ENCODE measurements around the gene GFPT1.
A peak's percentile ranks its signal among the peaks of the same experiment; 100 is the strongest.
"Not testable (repeated sequence)": the region's sequence is repeated elsewhere in the genome, so short reads cannot be mapped to it uniquely, and the experiment has no call there.

Gene GFPT1

GRCh38 chr2:69386789-69387734 lies at the start of gene GFPT1:
Gene GFPT1, minus strand, starts transcription at chr2:69387227. Its CDS starts 156 bp downstream, at chr2:69387071.
- peak; percentile 66 for DNase-seq

DNA sequence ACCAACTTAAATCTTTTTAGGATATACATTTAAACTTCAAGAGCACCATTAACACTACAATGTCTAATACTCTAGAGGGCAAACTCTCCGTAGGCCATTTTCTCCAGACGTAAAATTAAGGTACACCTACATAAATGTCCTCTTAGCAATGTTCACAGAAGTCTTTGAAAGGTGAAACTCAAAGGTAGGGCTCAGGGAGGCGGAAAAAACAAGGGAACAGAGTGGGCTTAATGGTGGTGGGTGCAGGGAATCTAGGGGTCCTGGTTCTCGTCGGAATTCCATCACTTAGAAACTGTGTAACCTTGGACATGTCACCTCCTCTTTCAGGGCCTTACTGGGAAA lies 49.5 kb upstream of the GFPT1 start:
- no peak for DNase-seq

DNA sequence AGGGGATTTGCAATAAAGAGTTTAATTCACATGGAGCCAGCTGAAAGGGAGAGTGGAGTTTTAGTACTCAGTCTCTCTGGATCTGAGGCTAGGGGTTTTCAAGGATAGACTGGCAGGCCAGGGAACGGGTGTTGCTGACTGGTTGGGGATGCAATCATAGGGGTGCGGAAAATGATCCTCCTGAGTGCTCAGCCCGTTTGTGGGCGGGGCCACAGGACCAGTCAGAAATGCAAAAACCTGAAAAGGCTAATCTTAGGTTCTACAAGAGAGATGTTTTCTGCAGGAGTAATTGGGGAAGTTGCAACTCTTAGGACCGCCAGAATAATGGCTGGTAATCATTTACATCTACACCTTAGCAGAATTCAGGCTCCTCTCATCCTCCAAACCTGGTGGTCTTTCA lies 47.7 kb upstream of the GFPT1 start:
- no peak for DNase-seq

- DNase-seq, result no peak
These were observed 42.6 kb upstream of the GFPT1 start for GRCh38 chr2:69429491-69430183.

GRCh38 chr2:69428981-69429380 lies 42.0 kb upstream of the GFPT1 start:
- DNase-seq, result no peak

- no peak for DNase-seq
These were observed 37.4 kb upstream of the GFPT1 start for GRCh38 chr2:69424419-69424818.

- no peak for DNase-seq
These were observed 35.2 kb upstream of the GFPT1 start for GRCh38 chr2:69422198-69422597.

DNA sequence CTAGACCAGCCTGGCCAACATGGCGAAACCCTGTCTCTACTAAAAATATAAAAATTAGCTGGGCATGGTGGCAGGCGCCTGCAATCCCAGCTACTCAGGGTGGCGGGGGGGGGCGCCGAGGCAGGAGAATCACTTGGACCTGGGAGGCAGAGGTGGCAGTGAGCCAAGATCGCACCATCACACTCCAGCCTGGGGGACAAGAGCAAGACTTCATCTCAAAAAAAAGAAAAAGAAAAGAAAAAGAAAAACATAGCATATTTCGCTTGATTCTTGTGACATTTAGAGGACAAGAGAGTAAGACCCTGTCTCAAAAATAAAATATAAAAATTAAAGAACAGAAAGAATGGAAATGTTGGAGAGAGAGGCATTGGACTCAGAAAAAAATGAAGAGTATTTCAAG lies 32.1 kb upstream of the GFPT1 start:
- not testable (repeated sequence) for DNase-seq

DNA sequence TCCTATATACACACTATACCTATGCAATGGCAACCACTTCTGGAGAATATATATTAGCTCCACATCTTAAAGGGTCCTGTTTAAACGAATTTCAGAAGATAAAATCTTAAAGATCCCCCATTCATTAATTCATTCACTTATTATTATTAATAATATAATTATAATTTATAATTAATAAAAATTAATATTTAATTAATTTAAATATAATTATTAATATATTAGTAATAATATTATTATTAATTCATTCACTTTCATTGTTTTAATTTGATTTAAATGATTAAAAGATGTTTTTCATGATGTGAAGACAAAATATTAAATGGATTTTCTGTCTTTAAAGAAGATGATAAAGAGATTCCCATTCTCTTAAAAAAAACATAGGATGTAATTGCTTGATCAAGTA lies 29.1 kb upstream of the GFPT1 start:
- DNase-seq, result no peak

DNA sequence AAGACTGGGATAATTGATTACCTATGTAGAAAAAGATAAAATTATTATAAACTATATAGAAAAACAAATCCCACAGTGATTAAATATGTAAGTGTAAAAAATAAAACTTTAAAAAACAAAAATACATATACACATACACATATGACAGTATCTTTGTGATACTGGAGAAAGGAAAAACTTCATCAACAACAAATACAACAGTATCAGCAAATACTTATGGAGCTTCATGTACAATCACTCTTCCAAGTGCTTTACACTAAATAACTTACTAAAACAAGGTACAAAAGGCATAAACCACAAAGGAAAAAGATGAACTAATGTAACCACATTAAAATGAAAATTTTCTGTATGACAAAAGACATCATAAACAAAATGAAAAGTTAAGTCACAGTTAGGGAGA lies 24.1 kb upstream of the GFPT1 start:
- no peak for DNase-seq

GRCh38 chr2:69405306-69405705 lies 18.3 kb upstream of the GFPT1 start:
- no peak for DNase-seq

GRCh38 chr2:69400121-69400520 lies 13.1 kb upstream of the GFPT1 start:
- DNase-seq, result no peak

DNA sequence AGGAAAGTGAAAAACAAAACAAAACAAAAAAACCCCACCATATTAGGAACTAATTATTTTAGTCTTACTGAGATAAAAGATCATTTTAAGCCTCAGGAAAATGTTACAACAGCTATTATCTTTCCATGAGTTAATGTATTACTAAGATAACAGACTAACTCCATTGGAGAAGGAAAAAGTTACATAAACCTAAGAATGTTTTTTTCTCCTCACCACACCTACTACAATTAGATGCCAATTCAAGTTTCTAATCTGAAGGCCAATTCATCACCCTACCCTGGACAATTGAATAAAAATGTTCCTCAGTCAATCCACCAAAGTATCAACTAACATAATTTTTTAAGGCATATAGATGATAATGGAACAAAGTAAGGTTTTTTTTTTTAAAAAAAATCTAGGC lies 10.2 kb upstream of the GFPT1 start:
- no peak for DNase-seq

GRCh38 chr2:69395866-69396265 lies 8.8 kb upstream of the GFPT1 start:
- no peak for DNase-seq

DNA sequence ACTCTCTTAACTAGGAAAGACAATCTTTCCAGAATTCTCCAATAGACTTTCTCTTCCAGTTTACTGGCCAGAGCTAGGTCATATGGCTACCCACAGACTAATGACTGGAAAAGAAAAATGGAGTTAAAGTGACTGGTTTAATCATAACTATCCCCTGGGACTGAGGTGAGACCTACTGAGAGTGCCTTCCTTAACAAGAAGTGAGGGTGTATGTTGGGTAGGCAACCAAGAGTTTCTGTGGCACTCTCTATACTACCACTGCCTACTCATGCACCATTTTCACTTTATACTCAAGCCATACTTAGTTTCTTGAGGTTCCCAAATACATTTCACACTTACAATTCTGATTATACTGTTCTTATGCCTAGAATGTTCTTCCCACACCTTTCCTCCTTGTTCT lies 6.9 kb upstream of the GFPT1 start:
- no peak for DNase-seq

DNA sequence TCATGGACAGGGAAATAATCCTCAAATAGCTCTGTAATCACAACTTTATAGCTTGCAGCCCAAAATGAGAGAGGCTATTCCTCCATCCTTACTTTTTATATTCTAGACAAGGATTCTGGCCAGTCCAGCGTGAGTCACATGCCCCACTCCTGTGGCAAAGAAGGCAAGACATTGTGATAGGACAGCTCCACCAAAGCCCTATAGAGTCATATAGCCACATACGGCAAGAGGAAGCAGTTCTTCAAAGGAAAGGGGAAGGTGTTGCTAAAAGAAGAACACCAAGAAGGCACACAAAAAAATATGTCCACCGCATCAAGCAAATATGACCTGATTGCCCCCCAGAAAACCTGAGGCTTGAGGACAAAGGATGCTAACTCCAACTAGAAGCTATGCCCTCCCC lies 3.4 kb upstream of the GFPT1 start:
- no peak for DNase-seq

GRCh38 chr2:69390001-69390400 lies 3.0 kb upstream of the GFPT1 start:
- DNase-seq, result no peak

DNA sequence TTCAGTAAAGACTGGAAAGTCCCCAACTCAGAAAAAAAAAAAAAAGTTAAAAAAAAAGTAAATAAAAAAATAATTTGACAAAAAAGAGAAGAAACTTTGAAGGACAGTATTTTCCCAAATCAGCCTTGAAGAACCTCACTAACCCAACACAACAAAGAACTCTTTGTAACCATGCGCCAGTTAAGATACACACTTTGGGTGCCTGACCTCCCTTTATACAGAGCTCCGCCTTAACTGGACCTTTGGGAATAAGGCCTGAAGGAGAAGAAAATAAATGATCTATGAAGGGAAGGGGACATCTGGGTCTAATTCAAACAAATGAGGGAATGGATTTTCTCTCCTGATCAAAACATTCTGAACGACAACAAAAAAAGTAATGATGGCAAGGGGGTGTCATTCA lies 2.2 kb upstream of the GFPT1 start:
- DNase-seq, result no peak

GRCh38 chr2:69387770-69388481 lies 899 bp upstream of the GFPT1 start:
- DNase-seq, result no peak

DNA sequence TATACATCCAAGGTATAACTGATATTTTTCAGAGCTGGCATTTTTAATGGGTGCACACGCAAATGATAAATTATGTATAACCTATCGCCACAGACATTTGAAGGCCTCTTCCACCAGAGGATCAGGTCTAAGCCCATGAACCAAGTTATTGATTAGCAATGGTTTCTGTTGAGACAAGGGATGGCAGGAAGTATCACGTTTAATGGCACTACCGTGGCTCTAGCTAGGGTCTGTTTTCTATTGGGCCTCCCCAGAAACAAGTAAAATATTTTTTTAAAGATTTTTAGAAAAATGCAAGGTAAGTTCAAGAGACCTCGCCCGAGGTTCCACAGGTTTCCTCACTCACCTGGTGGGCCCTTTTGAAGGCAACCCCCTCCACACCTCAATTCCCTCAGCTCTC lies 667 bp downstream of the GFPT1 start:
- no peak for DNase-seq

- no peak for DNase-seq
These were observed 1.4 kb downstream of the GFPT1 start for GRCh38 chr2:69385443-69386151.

DNA sequence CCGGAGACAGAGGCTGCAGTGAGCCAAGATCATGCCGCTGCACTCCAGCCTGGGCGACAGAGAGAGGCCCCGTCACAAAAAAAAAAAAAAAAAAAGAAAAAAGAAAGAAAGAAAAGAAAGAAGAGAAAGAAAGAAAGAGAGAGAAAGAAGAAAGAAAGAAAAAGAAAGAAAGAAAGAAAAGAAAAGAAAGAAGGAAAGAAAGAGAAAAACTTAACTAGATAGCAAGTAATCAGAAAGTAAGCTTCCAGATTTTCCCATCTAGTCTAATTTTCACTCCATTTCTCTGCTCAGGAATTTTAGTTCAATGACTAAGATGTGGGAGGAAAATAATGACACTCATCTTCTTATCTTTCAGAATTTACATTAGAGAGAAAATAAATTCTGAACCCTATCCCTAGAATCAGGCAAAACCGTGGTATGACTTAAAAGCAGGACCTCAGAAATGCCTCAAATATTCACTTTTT lies 2.4 kb downstream of the GFPT1 start:
- DNase-seq, result no peak
